Esophagus squamous epithelium (tissue), 4 donors: ENCODE measurements around the gene NHSL1.

Experiments used
- CTCF ChIP-seq, 6 experiments: fragments of 450-650 bp in 4 of 6; fragments of 200-600 bp in 2 of 6; sonication (generic) in 2 of 6; IDR thresholded peaks; one replicate each; pipeline ENCODE4 v1.5.1; 2016 to 2019; ENCODE audit warnings: antibody characterized with exemption in 6 of 6, mild to moderate bottlenecking in 4 of 6, moderate library complexity in 4 of 6
- POLR2A ChIP-seq, 4 donors: fragments of 450-650 bp; IDR thresholded peaks; one replicate each; pipeline ENCODE4 v1.6.1; 2017; ENCODE audit warnings: antibody characterized with exemption in 4 of 4, mild to moderate bottlenecking in 4 of 4, moderate library complexity in 3 of 4

- no peak for TF ChIP-seq POLR2A (IDR thresholded peaks at IDR 0.05)
- no peak for TF ChIP-seq CTCF (IDR thresholded peaks at IDR 0.05)
Measured at GRCh38 chr6:138415125-138415524, 84.2 kb downstream of the NHSL1 start.
